IMR-90 (cell line): Measurements from ENCODE around the gene UBP1.

Source experiments
- CTCF ChIP-seq: conservative IDR thresholded peaks from 2 replicates; pipeline ENCODE4 v1.5.1; 2012; ENCODE audit warnings: mild to moderate bottlenecking, low read depth, low read length, improper control_type of control experiment
- ELK1 ChIP-seq: fragments of 150-350 bp; IDR thresholded peaks from 2 replicates; pipeline ENCODE4 v1.6.1; 2016; ENCODE audit warnings: low read depth, mild to moderate bottlenecking, low read length, moderate library complexity, borderline replicate concordance
- MAZ ChIP-seq: IDR thresholded peaks from 2 replicates; pipeline ENCODE4 v1.6.1; 2012; ENCODE audit warnings: low read depth, mild to moderate bottlenecking, low read length, improper control_type of control experiment, moderate library complexity, borderline replicate concordance
- RAD21 ChIP-seq: IDR thresholded peaks from 2 replicates; pipeline ENCODE4 v1.6.1; 2012; ENCODE audit warnings: low read length, improper control_type of control experiment
- RCOR1 ChIP-seq: IDR thresholded peaks from 2 replicates; pipeline ENCODE4 v1.6.1; 2012; ENCODE audit warnings: mild to moderate bottlenecking, low read length, improper control_type of control experiment; ENCODE audit not compliant: insufficient replicate concordance
- RFX5 ChIP-seq: IDR thresholded peaks from 2 replicates; pipeline ENCODE4 v1.8.0; 2012; ENCODE audit warnings: low read depth, mild to moderate bottlenecking, low read length, moderate library complexity

DNA sequence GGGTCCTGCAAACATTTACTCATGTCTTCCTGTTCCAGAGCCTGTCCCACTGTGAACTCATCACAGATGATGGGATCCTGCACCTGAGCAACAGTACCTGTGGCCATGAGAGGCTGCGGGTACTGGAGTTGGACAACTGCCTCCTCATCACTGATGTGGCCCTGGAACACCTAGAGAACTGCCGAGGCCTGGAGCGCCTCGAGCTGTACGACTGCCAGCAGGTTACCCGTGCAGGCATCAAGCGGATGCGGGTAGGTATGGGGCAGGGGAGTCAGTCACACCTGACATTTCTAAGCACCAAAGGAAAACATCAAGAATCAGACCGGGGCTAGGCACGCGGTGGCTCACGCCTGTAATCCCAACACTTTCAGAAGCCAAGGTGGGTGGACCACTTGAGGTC is 56.3 kb downstream of the UBP1 start:
- TF ChIP-seq ELK1 (no peak), CTCF (no peak), RCOR1 (no peak), MAZ (no peak), RAD21 (no peak), RFX5 (no peak)
